ENCODE results near the gene ROBO1. TPM values are rescaled to one million over a fixed set of nuclear protein-coding genes. Genes with fewer than 3 reads are reported as not detected.

ROBO1 gene
- total RNA-seq, 4 donors from 2014 or later, result 12.3 to 112 (median 27.1) TPM

- Histone ChIP-seq H3K27me3 (no peaks in the 10 kb centered on the region), H3K36me3 (no peaks in the 10 kb centered on the region), H3K9me3 (no peaks in the 10 kb centered on the region), H3K4me1 (no peaks in the 10 kb centered on the region), H3K4me3 (no peak overlapping the region), H3K27ac (no peak overlapping the region)
- intact Hi-C loops (cut with DNase I; ENCODE audit: low total_unique reads), result no loop called here
- no peak for DNase-seq
- no peak for TF ChIP-seq CTCF (IDR thresholded peaks at IDR 0.05)
- TF ChIP-seq POLR2A (IDR thresholded peaks at IDR 0.05), result no peak
Measured at GRCh38 chr3:79199966-79200365, 567.8 kb downstream of the ROBO1 start.

DNA sequence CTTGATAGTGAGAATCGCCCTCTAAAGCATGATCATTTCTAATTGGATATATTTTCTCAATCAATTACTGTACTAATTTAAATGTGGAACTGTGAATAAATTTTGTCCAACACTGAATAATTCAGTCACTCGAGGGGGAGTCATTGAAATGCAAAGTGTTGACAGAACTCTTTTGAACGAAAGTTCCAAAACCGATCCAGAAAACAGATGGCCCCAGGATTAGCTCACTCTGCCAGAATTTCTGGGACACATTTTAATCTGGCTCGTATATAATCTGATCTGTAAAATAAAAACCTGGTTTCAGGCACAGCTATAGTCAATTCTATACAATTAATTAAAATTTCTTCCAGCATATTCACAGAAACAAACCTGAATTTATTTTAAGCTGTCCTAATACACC is 580.4 kb downstream of the ROBO1 start:
- H3K4me1 ChIP-seq, result no peaks in the 10 kb centered on the region
- no peak overlapping the region for H3K27ac ChIP-seq
- DNase-seq, result no peak
- no peak overlapping the region for H3K4me3 ChIP-seq
- intact Hi-C loops (cut with DNase I; ENCODE audit: low total_unique reads), result no loop called here
- no peak for TF ChIP-seq CTCF (IDR thresholded peaks at IDR 0.05)
- TF ChIP-seq POLR2A (IDR thresholded peaks at IDR 0.05), result no peak
- H3K9me3 ChIP-seq, result no peaks in the 10 kb centered on the region
- no peaks in the 10 kb centered on the region for H3K27me3 ChIP-seq
- no peaks in the 10 kb centered on the region for H3K36me3 ChIP-seq

DNA sequence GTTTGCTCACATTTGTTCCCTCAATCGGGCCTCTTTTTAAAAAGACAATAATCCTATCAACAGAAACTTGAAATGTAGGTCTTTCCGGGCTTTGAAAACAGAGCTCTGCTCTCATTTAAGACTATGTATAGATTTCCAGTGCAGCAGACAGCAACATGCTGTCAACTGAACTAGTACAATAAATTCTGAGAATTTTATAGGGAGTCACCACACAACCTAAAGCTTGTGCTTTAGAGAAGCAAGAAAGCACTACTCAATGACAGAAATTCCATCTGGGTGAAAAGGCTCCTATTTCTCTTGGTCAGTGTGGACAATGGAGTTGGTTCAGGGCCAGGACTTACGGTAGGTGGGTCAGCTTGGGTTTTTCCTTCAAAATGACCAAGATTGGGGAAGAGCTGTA is 583.5 kb downstream of the ROBO1 start:
- Histone ChIP-seq H3K9me3 (no peaks in the 10 kb centered on the region), H3K27me3 (no peaks in the 10 kb centered on the region), H3K27ac (no peak overlapping the region), H3K4me3 (no peak overlapping the region), H3K4me1 (no peaks in the 10 kb centered on the region), H3K36me3 (no peaks in the 10 kb centered on the region)
- intact Hi-C loops (cut with DNase I; ENCODE audit: low total_unique reads), result no loop called here
- TF ChIP-seq POLR2A (IDR thresholded peaks at IDR 0.05), result no peak
- no peak for TF ChIP-seq CTCF (IDR thresholded peaks at IDR 0.05)
- no peak for DNase-seq

GRCh38 chr3:79183496-79183895 is 584.3 kb downstream of the ROBO1 start:
- Histone ChIP-seq H3K4me3 (no peak overlapping the region), H3K27me3 (no peaks in the 10 kb centered on the region), H3K27ac (no peak overlapping the region), H3K4me1 (no peaks in the 10 kb centered on the region), H3K9me3 (no peaks in the 10 kb centered on the region), H3K36me3 (no peaks in the 10 kb centered on the region)
- intact Hi-C loops (cut with DNase I; ENCODE audit: low total_unique reads), result no loop called here
- no peak for TF ChIP-seq CTCF (IDR thresholded peaks at IDR 0.05)
- no peak for TF ChIP-seq POLR2A (IDR thresholded peaks at IDR 0.05)
- DNase-seq, result no peak

DNA sequence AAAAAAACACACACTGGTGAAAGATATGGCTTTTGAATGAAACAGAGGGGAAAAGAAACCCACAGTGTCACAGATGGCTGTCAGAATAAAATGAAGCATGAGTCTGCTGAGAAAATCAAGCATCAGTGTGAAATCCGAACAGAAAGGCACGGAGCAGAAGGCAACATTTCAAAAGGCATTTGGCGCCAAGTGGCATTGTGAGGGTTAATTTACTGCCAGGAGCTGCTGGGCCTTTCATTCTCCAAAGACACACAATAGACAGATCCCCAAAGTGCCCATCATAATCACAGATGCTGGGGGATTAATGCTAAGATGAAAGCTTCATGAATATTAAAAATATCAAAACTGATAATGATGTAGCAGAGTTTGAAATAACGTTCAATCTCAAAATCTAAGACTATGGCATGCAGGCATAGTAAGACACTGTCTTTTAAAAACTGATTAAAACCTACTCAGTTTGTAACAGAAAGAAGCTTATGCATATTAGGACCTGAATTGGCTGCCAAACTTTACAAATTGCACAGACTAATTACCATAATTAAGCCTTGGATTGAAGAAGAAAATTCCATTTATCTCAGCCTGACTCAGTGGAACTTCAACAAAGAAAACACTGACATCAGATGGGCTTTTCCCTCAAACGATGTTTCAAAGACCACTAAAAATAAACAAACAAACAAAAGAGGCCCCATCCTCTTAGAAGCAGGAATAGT is 589.2 kb downstream of the ROBO1 start:
- H3K27me3 ChIP-seq, result no peaks in the 10 kb centered on the region
- H3K27ac ChIP-seq, result no peak overlapping the region
- DNase-seq, result no peak
- H3K9me3 ChIP-seq, result no peaks in the 10 kb centered on the region
- TF ChIP-seq POLR2A (IDR thresholded peaks at IDR 0.05) (no peak), CTCF (IDR thresholded peaks at IDR 0.05) (no peak)
- intact Hi-C loops (cut with DNase I; ENCODE audit: low total_unique reads), result no loop called here
- H3K36me3 ChIP-seq, result no peaks in the 10 kb centered on the region
- H3K4me3 ChIP-seq, result no peak overlapping the region
- no peaks in the 10 kb centered on the region for H3K4me1 ChIP-seq
